Measurements from ENCODE around the gene GPC4. TPM values are rescaled to one million over a fixed set of nuclear protein-coding genes. Genes with fewer than 3 reads are reported as not detected.
A peak's percentile ranks its signal among the peaks of the same experiment; 100 is the strongest.

Gene GPC4
- total and polyA plus RNA-seq, 2 donors (not counting 1 experiment from before 2014, with no cell fraction given): 2.8 to 3.4 TPM

- Histone ChIP-seq H3K79me2 (ENCODE audit: control insufficient read depth, insufficient read depth, low read length) (no peaks in the 10 kb centered on the region), H3K4me3 (replicated peaks in 1 of 4; ENCODE audit: control extremely low read depth in 1 of 4, insufficient read depth in 1 of 4, low read depth in 3 of 4, low read length in 4 of 4) (no peak overlapping the region), H3K9ac (ENCODE audit: insufficient read depth, low read length) (no peak overlapping the region), H4K20me1 (ENCODE audit: control insufficient read depth, extremely low read depth, insufficient read depth, low read length) (no peaks in the 10 kb centered on the region), H2AFZ (ENCODE audit: low read length) (no peak overlapping the region), H3K9me3 (ENCODE audit: control insufficient read depth, insufficient read depth, low read depth, low read length) (no peaks in the 10 kb centered on the region), H3K4me1 (ENCODE audit: control insufficient read depth, extremely low read depth, insufficient read depth, low read length) (no peaks in the 10 kb centered on the region), H3K27ac (ENCODE audit: insufficient read depth, low read length) (no peak overlapping the region), H3K36me3 (ENCODE audit: control insufficient read depth, insufficient read depth, low read length) (no peaks in the 10 kb centered on the region), H3K27me3 (ENCODE audit: control insufficient read depth, insufficient read depth, low read length) (no peaks in the 10 kb centered on the region), H3K4me2 (ENCODE audit: extremely low read depth, insufficient read depth, low read length) (no peak overlapping the region)
- TF ChIP-seq CTCF (conservative IDR thresholded peaks at IDR 0.05 in 1 of 2, IDR thresholded peaks at IDR 0.05 in 1 of 2; ENCODE audit: low read depth in 1 of 2, low read length in 2 of 2) (no peak), EZH2 (IDR thresholded peaks at IDR 0.05; ENCODE audit: low read length, missing control alignments) (no peak)
- DNase-seq (ENCODE audit: low read depth in 2 of 2): no peak
These were observed 20.5 kb downstream of the GPC4 start for GRCh38 chrX:133394765-133395164.

- no peak for TF ChIP-seq CTCF (conservative IDR thresholded peaks at IDR 0.05 in 1 of 2, IDR thresholded peaks at IDR 0.05 in 1 of 2; ENCODE audit: low read depth in 1 of 2, low read length in 2 of 2)
- TF ChIP-seq EZH2 (IDR thresholded peaks at IDR 0.05; ENCODE audit: low read length, missing control alignments): no peak
- no peaks in the 10 kb centered on the region for H4K20me1 ChIP-seq (ENCODE audit: control insufficient read depth, extremely low read depth, insufficient read depth, low read length)
These were observed 22.6 kb downstream of the GPC4 start for GRCh38 chrX:133392671-133393070.

GRCh38 chrX:133391111-133391510, 24.2 kb downstream of the GPC4 start:
- H3K79me2 ChIP-seq (ENCODE audit: control insufficient read depth, insufficient read depth, low read length): no peaks in the 10 kb centered on the region
- H3K27me3 ChIP-seq (ENCODE audit: control insufficient read depth, insufficient read depth, low read length): no peaks in the 10 kb centered on the region
- TF ChIP-seq EZH2 (IDR thresholded peaks at IDR 0.05; ENCODE audit: low read length, missing control alignments): no peak
- no peak for TF ChIP-seq CTCF (conservative IDR thresholded peaks at IDR 0.05 in 1 of 2, IDR thresholded peaks at IDR 0.05 in 1 of 2; ENCODE audit: low read depth in 1 of 2, low read length in 2 of 2)
- H3K9ac ChIP-seq (ENCODE audit: insufficient read depth, low read length): no peak overlapping the region
- no peaks in the 10 kb centered on the region for H3K36me3 ChIP-seq (ENCODE audit: control insufficient read depth, insufficient read depth, low read length)
- H3K4me1 ChIP-seq (ENCODE audit: control insufficient read depth, extremely low read depth, insufficient read depth, low read length): no peaks in the 10 kb centered on the region
- no peaks in the 10 kb centered on the region for H4K20me1 ChIP-seq (ENCODE audit: control insufficient read depth, extremely low read depth, insufficient read depth, low read length)
- H3K4me3 ChIP-seq (replicated peaks in 1 of 4; ENCODE audit: control extremely low read depth in 1 of 4, insufficient read depth in 1 of 4, low read depth in 3 of 4, low read length in 4 of 4): no peak overlapping the region
- no peak overlapping the region for H3K4me2 ChIP-seq (ENCODE audit: extremely low read depth, insufficient read depth, low read length)
- no peak overlapping the region for H2AFZ ChIP-seq (ENCODE audit: low read length)
- no peaks in the 10 kb centered on the region for H3K9me3 ChIP-seq (ENCODE audit: control insufficient read depth, insufficient read depth, low read depth, low read length)
- peak in 1 of 2 donors; percentile 2 for DNase-seq (ENCODE audit: low read depth in 2 of 2)
- H3K27ac ChIP-seq (ENCODE audit: insufficient read depth, low read length): no peak overlapping the region

More at GRCh38 chrX:133392671-133393070, 22.6 kb downstream of the GPC4 start:
- H3K4me3 ChIP-seq (replicated peaks in 1 of 4; ENCODE audit: control extremely low read depth in 1 of 4, insufficient read depth in 1 of 4, low read depth in 3 of 4, low read length in 4 of 4): no peak overlapping the region
- no peak overlapping the region for H3K9ac ChIP-seq (ENCODE audit: insufficient read depth, low read length)
- H3K79me2 ChIP-seq (ENCODE audit: control insufficient read depth, insufficient read depth, low read length): no peaks in the 10 kb centered on the region
- H3K4me2 ChIP-seq (ENCODE audit: extremely low read depth, insufficient read depth, low read length): no peak overlapping the region
- no peak overlapping the region for H2AFZ ChIP-seq (ENCODE audit: low read length)
- H3K4me1 ChIP-seq (ENCODE audit: control insufficient read depth, extremely low read depth, insufficient read depth, low read length): no peaks in the 10 kb centered on the region
- no peak for DNase-seq (ENCODE audit: low read depth in 2 of 2)
- H3K27ac ChIP-seq (ENCODE audit: insufficient read depth, low read length): no peak overlapping the region
- no peaks in the 10 kb centered on the region for H3K9me3 ChIP-seq (ENCODE audit: control insufficient read depth, insufficient read depth, low read depth, low read length)
- no peaks in the 10 kb centered on the region for H3K27me3 ChIP-seq (ENCODE audit: control insufficient read depth, insufficient read depth, low read length)
- H3K36me3 ChIP-seq (ENCODE audit: control insufficient read depth, insufficient read depth, low read length): no peaks in the 10 kb centered on the region

Data from fibroblast of lung (primary cell).